NCI-H2107 treated with DMSO at 0.1 percent for 48 hours (cell line): Measurements from ENCODE around the gene FAM53B.
"Not testable (repeated sequence)": the region's sequence is repeated elsewhere in the genome, so short reads cannot be mapped to it uniquely, and the experiment has no call there.

Source experiments
- DNase-seq: peaks from one replicate; lab custom pipeline; 2025; ENCODE audit not compliant: unreplicated experiment; lab: John Stamatoyannopoulos, UW

Gene FAM53B

DNA sequence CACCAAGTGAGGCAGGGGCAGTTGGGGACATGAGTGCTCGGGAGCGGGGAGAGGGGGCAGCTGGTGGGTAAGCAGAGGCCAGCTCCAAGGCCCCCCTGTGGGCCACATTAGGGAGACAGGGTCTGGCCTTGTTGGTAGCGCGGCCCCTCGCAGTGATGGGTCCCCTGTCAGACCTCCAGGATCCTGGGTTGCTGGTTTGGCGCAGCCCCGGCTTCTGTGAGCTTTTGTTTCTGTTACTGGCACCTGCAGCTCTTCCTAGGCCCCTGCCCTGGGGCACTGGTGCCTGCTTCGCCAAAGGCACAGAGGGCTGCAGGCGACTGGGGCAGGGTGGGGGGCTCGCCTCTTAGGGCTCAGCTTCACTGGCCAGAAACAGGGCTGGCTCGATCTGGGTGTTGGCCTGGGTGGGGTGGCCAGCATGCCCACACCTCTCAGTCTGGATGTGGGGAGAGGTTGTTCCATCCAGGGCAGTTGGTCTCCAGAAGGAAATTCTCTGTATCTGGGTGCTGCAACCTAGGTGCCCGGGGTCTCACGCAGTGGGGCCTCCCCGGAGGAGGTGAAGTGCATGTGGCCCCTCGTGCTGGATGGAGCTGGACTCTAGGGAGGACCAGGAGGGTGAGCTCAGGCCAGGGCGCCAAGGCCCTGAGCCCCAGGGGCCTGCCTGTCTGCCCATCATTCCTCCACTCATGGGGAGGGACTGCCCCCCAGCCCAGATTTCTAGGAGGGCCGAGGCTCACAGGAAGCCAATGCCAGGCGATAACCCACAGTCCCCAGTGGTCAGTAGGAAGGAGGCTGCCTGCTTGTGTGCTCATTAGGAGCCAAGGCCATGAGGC lies 143.9 kb downstream of the FAM53B start:
- no peak for DNase-seq

DNA sequence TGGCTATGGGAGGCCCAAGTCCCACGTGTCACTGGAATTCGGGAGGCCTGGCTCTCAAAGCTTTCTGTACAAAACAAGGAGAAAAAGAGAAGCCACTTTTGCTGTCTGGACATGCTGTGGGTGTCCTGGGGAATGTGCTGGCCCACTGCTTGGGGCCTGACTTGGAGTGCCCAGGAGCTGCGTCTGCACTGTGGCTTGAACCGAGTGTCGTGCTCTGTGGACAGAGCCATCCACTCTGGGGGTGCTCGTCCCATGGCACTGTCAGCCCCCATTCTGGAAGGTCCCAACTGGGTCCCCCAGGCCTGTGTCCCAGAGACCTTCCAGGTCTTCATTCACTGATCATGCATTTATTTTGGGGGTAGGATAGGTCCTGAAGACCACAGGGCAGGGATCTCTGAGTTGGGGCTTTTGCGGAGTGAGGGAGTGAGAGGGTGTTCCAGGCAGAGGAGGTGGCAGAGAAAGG lies 144.6 kb downstream of the FAM53B start:
- no peak for DNase-seq

DNA sequence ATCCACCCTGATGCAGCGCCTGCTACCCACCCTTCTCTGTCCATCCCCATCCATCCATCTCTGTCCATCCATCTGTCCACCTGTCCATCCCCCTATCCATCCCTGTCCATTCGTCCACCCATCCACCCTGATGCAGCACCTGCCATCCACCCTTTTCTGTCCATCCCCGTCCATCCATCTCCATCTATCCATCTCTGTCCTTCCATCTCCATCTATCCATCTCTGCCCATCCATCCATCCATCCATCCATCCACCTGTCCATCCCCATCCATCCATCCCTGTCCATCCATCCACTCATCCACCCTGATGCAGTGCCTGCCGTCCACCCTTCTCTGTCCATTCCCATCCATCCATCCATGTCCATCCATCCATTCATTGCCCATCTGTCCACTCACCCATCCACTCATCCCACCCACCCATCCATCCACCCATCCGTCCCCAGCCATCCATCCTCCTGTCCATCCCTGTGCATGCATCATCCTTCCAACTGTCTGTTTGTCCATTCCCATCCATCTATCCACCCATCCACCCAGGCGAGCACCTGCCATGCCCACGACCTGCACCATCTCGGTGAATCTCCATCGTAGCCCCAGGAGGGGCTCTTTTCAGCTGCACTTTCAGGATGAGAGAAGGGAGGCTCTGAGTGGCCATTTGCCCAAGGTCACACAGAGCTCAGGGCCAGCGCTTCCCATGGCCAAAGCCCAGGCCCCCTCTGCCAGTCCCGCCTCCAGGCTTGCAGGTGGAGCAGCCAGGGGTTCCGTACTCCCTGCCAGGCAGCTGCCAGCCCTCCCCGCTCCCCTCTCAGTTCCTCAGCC lies 145.2 kb downstream of the FAM53B start:
- no peak for DNase-seq

DNA sequence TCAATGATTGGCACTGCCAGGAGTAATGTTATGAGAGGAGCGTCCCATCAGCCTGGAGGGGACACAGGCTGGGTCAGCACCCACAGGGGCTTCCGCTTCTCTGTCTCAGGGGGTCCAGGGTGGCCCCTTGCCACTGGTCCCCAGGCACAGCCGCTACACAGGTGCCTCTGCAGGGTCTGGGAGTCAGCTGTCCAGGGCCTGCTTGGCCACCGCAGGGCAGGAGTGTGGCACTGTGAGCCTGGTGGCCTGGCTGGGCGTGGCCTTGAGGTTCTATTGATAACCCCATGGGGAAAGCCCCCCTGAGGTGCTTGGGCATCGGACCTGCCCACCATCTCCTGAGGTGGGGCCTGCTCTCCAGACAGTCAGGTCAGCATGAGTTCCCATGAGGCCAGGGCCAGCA lies 146.0 kb downstream of the FAM53B start:
- DNase-seq = no peak

DNA sequence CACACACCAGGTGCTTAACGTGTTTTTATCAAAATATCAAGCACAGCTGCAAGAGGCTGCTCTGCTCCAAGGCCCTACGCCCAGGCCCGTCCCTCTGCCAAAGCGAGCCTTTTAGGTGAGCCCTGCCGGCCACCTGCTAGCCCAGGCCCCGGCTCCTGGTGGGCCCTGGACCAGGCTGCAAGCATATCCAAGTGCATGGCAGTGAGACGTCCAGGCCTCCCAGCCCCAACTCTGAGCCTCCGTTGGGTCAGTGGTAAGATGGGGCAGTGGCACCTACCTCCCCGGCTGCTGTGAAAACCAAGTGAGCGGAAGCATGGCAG lies 146.4 kb downstream of the FAM53B start:
- no peak for DNase-seq

DNA sequence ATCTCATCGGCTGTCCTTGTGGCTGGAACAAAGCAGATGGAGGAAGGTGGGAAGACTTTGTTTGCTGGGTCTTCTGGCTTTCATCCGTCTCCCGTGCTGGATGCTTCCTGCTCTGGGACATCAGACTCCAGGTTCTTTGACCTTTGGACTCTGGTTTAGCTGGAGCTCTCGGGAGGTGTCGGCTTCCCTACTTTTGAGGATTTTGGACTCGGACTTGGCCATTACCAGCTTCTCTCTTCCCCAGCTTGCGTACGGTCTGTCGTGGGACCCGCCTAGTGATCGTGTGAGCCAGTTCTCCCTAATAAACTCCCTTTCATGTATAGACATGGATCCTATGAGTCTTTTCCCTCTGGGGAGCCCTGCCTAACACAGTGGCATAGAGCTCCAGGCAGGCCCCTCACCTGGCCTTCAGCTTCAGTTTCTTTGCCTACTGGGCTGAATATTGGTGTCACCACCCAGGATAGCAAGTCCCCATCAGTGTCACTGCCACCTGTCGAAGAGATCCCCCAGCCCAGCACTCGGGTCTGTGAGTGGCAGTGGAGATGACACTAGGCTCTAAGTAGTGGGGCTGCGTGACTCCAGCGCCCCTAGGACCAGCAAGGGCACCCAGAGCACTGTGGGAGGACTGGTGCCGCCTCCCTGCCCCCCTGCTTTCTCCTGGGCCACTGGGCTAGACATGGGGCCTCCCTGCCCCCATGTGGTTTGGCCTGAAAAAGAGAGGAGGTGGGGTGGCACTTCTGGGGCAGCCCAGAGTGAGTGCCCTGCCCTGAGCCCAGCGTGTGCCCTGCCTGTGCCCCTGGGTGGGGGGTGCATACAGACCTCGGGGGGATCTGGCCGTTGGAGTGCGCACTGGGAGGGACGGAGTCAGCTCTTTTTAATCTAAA lies 147.0 kb downstream of the FAM53B start:
- DNase-seq = no peak

DNA sequence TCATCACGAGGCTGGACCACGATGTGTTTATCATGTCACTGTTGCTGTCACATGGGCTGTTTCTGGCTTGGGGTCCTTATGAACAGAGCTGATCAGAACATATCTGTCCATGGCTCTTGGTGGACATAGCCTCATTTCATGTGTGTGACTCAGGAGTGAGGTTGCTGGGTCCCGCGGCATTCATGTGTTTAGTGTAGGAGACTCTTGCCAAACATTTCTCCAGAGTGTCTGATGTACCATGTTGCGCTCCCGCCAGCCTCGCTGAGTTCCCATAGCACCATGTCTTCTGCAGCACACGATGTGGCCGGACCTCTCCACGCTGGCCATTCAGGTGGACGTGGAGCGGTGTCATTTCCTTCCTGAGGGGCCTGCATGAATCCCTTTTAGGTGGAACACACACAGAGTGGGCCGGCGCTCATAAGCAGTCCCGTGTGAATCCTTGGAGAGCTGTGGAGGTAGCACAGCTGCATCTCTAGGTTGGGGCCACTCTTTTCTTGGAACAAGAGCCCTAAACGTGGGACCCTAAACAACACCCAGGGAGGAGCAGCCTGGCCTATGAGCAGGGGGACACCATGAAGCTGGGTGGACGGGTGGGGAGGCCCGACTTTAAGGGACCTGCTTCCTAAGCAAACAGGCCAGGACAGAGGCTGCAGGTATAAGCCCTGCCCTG lies 147.9 kb downstream of the FAM53B start:
- DNase-seq = no peak

DNA sequence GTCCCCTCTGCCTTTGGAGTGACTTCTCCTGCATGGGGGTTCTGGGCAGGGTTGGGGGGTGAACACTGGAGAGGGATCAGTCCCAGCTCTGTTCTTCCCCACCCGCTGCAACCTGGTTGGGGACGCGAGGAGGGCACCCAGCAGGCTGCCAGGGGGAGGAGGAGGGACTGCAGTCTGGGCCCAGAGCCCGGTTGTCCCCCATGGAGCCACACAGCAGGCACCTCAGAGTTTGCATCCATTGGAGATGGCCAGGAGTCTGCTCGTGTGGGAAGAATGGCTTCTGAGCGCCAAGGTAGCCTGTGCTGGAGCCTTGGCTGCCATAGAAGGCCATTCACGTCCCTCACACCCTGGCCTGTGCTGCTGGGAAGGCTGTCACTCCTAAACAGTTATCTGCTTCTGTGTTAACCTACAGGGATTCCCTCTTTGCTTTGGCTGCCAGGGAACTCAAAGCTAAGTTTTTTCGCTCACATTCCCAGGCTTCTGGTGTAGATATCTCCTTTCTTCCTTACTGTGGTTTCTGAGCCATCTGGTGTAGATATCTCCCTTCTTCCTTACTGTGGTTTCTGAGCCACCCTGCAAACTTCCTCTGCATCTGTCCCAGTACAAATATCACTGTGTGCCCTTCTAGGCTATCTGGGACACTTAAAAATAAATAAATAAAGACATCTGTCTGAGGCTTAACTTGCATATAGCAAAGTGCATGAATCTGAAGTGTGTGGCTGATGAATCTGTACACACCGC lies 148.9 kb downstream of the FAM53B start:
- DNase-seq = no peak

DNA sequence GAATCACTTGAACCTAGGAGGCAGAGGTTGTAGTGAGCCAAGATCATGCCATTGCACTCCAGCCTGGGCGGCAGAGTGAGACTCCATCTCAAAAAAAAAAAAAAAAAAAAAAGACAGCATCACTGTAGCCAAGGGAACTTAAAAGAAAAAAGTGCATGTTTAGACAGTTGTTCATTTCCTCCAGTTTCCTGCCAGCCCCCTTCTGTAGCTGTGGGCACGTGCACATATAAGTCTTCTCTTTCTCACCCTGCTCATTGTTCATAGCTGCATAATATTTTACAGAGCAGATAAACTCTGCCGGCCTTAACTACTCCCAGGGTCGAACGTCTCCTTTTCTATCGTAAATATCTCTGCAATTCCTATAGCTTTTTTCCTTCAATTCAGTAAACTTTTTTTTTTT lies 149.9 kb downstream of the FAM53B start:
- no peak for DNase-seq

DNA sequence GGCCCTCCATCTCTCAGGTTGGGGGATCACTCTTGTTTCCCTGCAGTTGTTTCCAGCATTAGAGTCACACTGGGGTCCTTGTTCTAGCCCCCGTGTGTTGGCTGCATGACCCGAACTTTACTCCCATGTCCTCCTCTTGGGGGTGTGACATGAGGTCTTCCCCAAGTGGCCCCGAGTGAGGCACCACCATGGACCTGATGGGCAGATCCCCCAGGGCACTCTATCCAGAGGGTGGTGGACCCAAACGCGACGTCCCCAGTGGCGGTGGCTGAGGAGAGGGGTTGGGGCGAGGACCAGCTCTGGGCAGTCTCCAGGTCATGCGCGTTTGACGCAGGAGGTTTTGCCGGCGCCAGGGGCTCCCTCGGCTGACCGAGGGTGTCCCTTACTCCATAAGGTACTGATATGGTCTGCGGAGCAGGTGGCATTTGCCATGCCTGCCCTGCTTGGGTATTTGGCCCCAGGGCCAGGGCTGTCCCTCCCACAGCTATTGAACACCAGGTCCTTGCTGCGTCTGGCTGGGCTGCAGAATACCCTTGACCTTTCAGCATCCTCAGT lies 150.7 kb downstream of the FAM53B start:
- DNase-seq = no peak

DNA sequence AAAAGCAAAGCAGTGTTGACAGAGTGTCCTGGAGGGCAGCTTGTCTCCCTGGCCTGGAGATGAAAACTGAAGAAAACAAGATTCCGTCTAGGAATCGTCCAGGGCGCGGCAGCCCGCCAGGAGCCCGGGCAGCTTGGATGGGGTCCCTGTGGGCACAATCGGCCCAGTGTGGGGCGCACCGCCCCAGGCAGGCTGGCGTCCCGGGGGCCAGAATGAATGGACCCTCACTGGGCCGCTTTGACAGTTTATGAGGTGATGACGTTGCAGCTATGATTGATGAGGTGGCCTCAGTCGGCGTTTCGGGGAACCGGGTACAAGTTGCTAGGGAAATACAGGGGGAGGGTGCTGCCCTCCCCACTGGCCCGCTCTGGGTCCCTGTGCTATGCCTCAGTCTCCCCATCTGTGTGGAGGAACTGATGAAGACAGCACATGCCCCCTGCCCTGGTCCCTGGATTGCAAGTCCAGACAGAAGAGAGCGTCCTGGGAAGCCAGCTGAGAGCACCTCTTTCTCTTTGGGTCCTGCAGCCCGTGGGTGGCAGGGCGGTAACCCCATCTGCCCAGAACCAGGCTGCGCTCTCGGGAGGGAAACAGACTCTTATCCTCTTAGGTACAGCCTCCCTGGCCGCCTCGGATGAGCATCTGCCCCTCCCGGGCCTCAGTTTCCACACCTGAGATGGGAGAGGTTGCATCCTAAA lies 151.3 kb downstream of the FAM53B start:
- DNase-seq = no peak

DNA sequence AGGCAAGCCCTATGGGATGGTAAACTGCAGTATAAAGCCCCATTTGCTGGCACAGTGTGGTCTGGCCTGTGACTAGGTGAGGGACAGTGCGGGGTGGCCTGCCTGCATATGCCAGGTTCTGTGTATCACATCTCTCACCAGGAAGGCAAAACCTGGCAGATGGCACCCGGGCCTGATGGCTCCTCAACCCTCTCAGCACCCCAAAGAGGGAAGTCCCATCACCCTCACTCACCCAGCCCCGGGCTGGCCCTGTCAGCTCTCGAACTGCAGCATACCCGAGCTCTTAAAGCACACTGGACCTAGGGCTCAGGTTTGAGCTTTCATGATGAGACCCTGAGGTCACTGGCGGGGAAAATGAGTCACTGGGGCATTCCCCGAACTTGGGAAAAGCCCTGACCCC lies 152.1 kb downstream of the FAM53B start:
- no peak for DNase-seq

DNA sequence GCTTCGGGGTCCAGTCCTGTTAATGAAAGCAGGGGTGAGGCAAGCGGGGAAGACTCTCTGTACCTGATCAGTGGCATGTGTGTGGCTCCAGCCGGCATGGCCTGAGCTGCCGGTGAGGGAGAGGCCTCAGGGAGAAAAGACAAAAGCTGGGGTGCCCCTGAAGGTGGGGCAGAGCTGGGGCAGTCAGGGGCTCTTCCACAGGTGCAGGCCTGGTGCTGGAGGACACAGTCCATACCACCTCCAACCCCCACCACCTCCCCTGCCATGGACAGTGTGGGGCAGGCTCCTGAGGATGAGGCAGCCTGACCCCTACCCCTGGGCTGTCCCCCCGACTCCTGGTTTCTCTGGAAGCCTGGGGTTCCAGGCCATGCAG lies 153.1 kb downstream of the FAM53B start:
- DNase-seq = no peak

DNA sequence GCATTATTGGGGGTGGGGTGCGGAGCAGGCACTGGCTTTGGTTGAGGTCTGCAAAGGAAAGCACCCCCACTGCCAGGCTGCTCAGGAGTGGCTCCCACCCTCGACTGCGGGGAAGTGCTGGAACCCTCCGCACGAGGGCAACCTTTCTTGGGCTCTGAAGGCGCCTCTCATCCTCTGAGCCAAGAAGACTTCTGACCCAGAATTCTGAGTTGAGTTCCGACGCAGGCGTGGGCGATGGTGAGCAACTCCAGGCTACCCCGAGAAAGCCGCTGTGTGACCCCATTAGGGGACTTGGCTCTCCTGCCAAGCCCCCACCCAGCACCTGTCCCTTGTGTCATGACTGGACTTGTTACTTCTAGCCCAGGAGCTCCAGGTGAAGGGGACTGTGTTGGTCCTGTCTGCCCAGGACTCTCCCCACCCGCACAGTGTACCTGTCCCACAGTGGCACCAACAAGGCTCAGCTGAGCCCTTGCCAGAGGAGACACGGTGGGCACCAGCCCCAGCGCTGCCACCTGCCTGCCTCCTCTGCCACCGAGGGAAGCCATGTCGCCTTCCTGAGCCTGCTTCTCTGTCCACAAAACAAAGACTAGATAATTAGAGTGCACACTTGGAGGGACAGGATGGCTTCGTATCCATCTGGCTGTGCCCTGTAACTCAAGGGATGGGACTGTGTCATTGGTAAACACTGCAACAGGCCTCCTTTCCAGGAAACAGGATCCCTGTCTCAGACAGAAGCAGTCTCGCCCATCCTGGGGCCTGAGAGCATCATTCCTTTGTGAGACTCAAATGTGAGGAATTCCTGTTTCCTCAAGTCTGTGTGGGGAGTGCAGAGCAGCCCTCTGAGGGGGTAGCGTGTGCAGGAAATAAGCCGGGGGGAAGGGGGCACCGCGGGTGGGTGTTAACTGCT lies 153.7 kb downstream of the FAM53B start:
- DNase-seq = no peak

DNA sequence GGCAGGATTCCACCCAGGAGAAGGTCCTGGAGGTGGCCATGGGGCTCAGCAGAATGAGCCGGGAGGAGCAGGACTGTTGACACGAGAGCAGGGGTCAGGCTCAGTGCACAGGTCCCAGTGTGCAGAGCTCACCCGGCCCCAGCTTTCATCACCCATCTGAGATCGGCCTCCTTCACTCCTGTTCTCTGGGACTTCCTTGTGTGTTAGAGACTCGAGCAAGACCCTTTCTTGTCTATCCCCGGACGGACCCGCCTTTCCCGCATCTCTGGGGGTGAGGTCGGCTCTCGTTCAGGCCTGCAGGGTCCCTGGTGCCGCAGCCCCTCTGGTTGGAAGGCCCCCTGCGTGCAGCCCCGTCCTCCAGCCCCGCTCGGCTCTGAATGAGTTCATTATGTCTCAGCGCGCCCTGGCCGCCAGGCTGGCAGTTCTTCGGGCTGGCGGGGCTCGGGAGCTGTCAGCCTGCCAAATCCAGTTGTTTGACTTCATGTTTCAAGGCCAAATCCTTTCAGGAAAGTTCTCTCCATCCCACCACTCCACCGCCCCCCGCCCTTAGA lies 154.6 kb downstream of the FAM53B start:
- no peak for DNase-seq

DNA sequence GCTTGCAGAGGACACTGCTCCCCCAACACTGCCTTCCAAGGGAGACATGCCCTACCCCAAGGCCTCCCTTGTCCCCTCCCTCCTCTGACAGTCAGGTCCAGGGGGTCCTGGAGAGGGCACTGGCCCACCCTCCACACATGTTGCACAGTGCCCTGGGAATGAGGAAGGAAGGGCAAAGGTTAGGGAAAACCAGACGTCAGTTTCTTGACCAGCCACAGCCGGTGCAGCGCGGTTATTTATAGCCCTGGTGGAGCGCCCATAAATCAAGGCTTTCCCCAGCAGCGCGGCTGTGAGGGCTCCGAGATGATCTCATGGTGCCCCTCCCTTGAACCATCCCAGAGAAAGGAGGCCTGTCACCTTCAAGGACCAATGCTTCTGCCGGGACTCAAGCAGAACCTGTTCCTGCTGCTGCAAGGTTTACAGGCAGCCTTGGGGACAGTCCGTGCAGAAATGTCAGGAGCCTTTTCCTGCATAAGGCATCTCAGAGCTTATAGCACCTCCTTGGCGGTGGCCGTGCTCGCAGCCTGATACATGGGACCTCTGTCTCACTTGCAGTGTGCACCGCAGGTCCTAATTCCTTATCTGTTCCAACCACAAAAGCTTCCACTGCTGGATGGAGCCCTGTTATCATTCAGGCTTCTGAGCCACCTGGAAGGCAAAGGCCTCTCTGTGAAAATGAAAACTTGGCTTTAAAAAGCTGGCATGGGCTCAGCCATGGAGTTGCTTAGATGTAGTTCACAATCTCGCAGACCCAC lies 155.3 kb downstream of the FAM53B start:
- DNase-seq = no peak

DNA sequence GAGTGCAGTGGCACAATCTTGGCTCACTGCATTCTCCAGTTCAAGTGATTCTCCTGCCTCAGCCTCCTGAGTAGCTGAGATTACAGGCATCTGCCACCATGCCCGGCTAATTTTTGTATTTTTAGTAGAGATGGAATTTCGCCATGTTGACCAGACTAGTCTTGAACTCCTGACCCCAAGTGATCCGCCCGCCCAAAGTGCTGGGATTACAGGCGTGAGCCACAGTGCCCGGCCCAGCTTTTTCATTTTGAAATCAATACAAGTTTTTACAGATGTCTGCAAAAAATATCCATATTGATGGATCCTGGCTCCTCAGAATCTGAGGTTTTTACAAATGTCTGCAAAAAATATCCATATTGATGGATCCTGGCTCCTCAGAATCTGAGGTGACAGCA lies 155.8 kb downstream of the FAM53B start:
- DNase-seq = not testable (repeated sequence)
